ENCODE data around the gene HOXC10. TPM values are rescaled to one million over a fixed set of nuclear protein-coding genes. Genes with fewer than 3 reads are reported as not detected.

The HOXC10 gene
- total and polyA plus RNA-seq, 10 of the 15 experiments (the other 5 are each of a cell fraction or from before 2014, with no cell fraction given) = 0.59 TPM; not detected in 9

DNA sequence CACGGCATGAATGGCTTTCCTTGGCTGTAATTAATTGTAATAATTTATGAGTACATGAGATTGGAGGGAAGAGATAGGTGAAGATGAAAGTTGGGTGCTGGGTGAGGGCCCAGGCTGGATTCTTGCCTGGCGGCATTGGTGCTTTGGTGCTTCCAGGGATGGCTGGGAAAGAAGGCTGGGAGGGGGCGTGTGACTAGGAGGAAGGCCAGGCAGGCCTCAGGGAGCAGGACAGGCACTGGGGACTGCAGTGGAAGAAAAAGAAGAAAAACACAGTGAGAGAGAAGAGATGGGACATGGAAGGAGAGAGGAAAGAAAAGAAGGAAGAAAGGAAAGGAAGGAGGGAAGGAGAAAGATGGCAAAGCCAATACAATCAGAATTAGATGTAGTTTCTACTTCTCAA, 18.7 kb downstream of the HOXC10 start:
- peaks cover 6% of the 10 kb centered on the region for H3K4me1 ChIP-seq (ENCODE audit: control insufficient read depth, insufficient read depth, low read length)
- no peak overlapping the region for H3K4me3 ChIP-seq
- ChIA-PET POLR2A (no interaction called here), SMC1A (ENCODE audit: uncharacterized antibody, unreplicated experiment) (interaction anchor here (0.9 to 1.9 kb wide), 6 partner anchors 11 to 224 kb away, joined by 3 to 8 read pairs (median 4); no protein-coding TSS in a partner anchor), CTCF (interaction anchor here (1.1 to 6.1 kb wide), 9 partner anchors 13 to 491 kb away, joined by 3 to 105 read pairs (median 5); partner anchors contain the start of genes HOXC10, HOXC5 and SMUG1), RAD21 (ENCODE audit: unreplicated experiment) (interaction anchor here (0.9 to 1.1 kb wide), 3 partner anchors 135 to 204 kb away, joined by 3 read pairs; no protein-coding TSS in a partner anchor)
- ATAC-seq = no peak
- H3K79me2 ChIP-seq (ENCODE audit: control insufficient read depth, insufficient read depth, low read length) = no peaks in the 10 kb centered on the region
- H3K4me2 ChIP-seq (ENCODE audit: control insufficient read depth, insufficient read depth) = no peak overlapping the region
- H3K9ac ChIP-seq (ENCODE audit: control insufficient read depth, insufficient read depth, low read length) = no peak overlapping the region
- H2AFZ ChIP-seq (ENCODE audit: control insufficient read depth, low read depth, low read length) = no peak overlapping the region
- no peak for DNase-seq (ENCODE audit: low read depth, low spot score)
- no peak overlapping the region for H3K27ac ChIP-seq (ENCODE audit: control insufficient read depth, insufficient read depth)
- 19% methylated on average over 3 of the region's 3 CpGs for WGBS (ENCODE audit: insufficient coverage, insufficient replicate concordance, low lambda C conversion rate, missing lambda C conversion rate)
- H3K9me3 ChIP-seq (replicated peaks; ENCODE audit: control insufficient read depth, insufficient read depth, low read length) = no peaks in the 10 kb centered on the region
- no TSS peak for BruUV-seq (replicated peaks)
- intact Hi-C loops (cut with micrococcal nuclease; ENCODE audit: unreplicated experiment) (loop anchor here (10.0 kb wide), 1 partner anchor 371 kb away; no protein-coding TSS in a partner anchor), in situ Hi-C loops (cut with MboI) (no loop called here)
- peaks cover 29 to 36% of the 10 kb centered on the region in 2 experiments for H3K27me3 ChIP-seq (replicated peaks in 1 of 2; ENCODE audit: control insufficient read depth in 2 of 2, insufficient read depth in 2 of 2, low read length in 1 of 2)
- no peak for FAIRE-seq
- H3K36me3 ChIP-seq (ENCODE audit: control insufficient read depth in 2 of 2, insufficient read depth in 2 of 2, low read length in 1 of 2) = no peaks in the 10 kb centered on the region
- no peaks in the 10 kb centered on the region for H4K20me1 ChIP-seq (ENCODE audit: control insufficient read depth, insufficient read depth)
- TF ChIP-seq, protein P1, sequence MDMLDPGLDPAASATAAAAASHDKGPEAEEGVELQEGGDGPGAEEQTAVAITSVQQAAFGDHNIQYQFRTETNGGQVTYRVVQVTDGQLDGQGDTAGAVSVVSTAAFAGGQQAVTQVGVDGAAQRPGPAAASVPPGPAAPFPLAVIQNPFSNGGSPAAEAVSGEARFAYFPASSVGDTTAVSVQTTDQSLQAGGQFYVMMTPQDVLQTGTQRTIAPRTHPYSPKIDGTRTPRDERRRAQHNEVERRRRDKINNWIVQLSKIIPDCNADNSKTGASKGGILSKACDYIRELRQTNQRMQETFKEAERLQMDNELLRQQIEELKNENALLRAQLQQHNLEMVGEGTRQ (IDR thresholded peaks at IDR 0.05; ENCODE audit: borderline replicate concordance, low read depth, low read length) = no peak
- TF ChIP-seq ZBED1 (IDR thresholded peaks at IDR 0.05; ENCODE audit: borderline replicate concordance) (no peak), TCF7 (IDR thresholded peaks at IDR 0.05; ENCODE audit: borderline replicate concordance) (no peak), ZNF592 (IDR thresholded peaks at IDR 0.05) (no peak), SIN3A (IDR thresholded peaks at IDR 0.05; ENCODE audit: low read depth, low read length) (no peak), CTCF (IDR thresholded peaks at IDR 0.05 in 2 of 3, conservative IDR thresholded peaks at IDR 0.05 in 1 of 3; ENCODE audit: control insufficient read depth in 2 of 3, extremely low read depth in 1 of 3, insufficient read depth in 1 of 3, low read depth in 3 of 3, low read length in 3 of 3) (no peak), SPI1 (IDR thresholded peaks at IDR 0.05; ENCODE audit: borderline replicate concordance, insufficient read depth, low read depth, low read length) (no peak), IRF4 (IDR thresholded peaks at IDR 0.05; ENCODE audit: low read depth, low read length) (no peak), JUND (IDR thresholded peaks at IDR 0.05; ENCODE audit: low read depth, low read length) (no peak), NR2C1 (IDR thresholded peaks at IDR 0.05) (no peak), E4F1 (IDR thresholded peaks at IDR 0.05; ENCODE audit: borderline replicate concordance, partially characterized antibody) (no peak), STAT3 (IDR thresholded peaks at IDR 0.05; ENCODE audit: low read depth, low read length) (no peak)
